ENCODE results near the gene BTBD1. TPM values are rescaled to one million over a fixed set of nuclear protein-coding genes. Genes with fewer than 3 reads are reported as not detected.

BTBD1 gene
- 150 TPM for total RNA-seq
- long read RNA-seq, transcript BTBD1-201 (8 exons, 3,297 nt): major isoform, 207 of 222 reads
- long read RNA-seq, partial matches to known transcripts: 6 of 222 reads
- long read RNA-seq, other reads (novel, unspliced or antisense): 9 of 222 reads

- intact Hi-C loops (cut with DNase I): loop anchor here (2.0 to 5.0 kb wide), 3 partner anchors 40 to 140 kb away; partner anchors contain the start of genes C15orf40, HDGFL3 and TM6SF1
- ATAC-seq (peak; percentile 99), DNase-seq (ENCODE audit: missing footprints) (peak; percentile 97)
Observed at GRCh38 chr15:83066734-83067637, at the start of gene BTBD1. Gene BTBD1, minus strand, starts transcription at chr15:83067252. Its CDS starts 101 bp downstream, at chr15:83067151.

GRCh38 chr15:83115831-83116565 is 48.9 kb upstream of the BTBD1 start:
- no peak for DNase-seq (ENCODE audit: missing footprints)
- no peak for ATAC-seq
- intact Hi-C loops (cut with DNase I): no loop called here

GRCh38 chr15:83115410-83115809 is 48.4 kb upstream of the BTBD1 start:
- DNase-seq (ENCODE audit: missing footprints) (no peak), ATAC-seq (no peak)
- intact Hi-C loops (cut with DNase I): no loop called here

- ATAC-seq (no peak), DNase-seq (ENCODE audit: missing footprints) (no peak)
- intact Hi-C loops (cut with DNase I): no loop called here
Observed at GRCh38 chr15:83114856-83115255, 47.8 kb upstream of the BTBD1 start.

GRCh38 chr15:83113881-83114674 is 47.0 kb upstream of the BTBD1 start:
- intact Hi-C loops (cut with DNase I): no loop called here

GRCh38 chr15:83112956-83113299 is 45.9 kb upstream of the BTBD1 start:
- ATAC-seq (no peak), DNase-seq (ENCODE audit: missing footprints) (no peak)
- intact Hi-C loops (cut with DNase I): no loop called here

More at GRCh38 chr15:83113881-83114674, 47.0 kb upstream of the BTBD1 start:
- DNase-seq (ENCODE audit: missing footprints): no peak
- ATAC-seq: no peak

GRCh38 chr15:83112233-83112955 is 45.3 kb upstream of the BTBD1 start:
- DNase-seq (ENCODE audit: missing footprints) (no peak), ATAC-seq (no peak)
- intact Hi-C loops (cut with DNase I): no loop called here

- intact Hi-C loops (cut with DNase I): no loop called here
- no peak for ATAC-seq
- DNase-seq (ENCODE audit: missing footprints): no peak
Observed at GRCh38 chr15:83111149-83111548, 44.1 kb upstream of the BTBD1 start.

GRCh38 chr15:83110381-83110780 is 43.3 kb upstream of the BTBD1 start:
- ATAC-seq (no peak), DNase-seq (ENCODE audit: missing footprints) (no peak)
- intact Hi-C loops (cut with DNase I): no loop called here

GRCh38 chr15:83109532-83109931 is 42.5 kb upstream of the BTBD1 start:
- DNase-seq (ENCODE audit: missing footprints): no peak
- no peak for ATAC-seq
- intact Hi-C loops (cut with DNase I): loop anchor here (5.0 kb wide), 2 partner anchors 42 to 97 kb away; partner anchors contain the start of genes BTBD1 and C15orf40

- intact Hi-C loops (cut with DNase I): loop anchor here (5.0 kb wide), 2 partner anchors 41 to 96 kb away; partner anchors contain the start of genes BTBD1 and C15orf40
- DNase-seq (ENCODE audit: missing footprints): peak; percentile 86
- peak; percentile 85 for ATAC-seq
Observed at GRCh38 chr15:83108266-83109219, 41.5 kb upstream of the BTBD1 start.

- intact Hi-C loops (cut with DNase I): loop anchor here (5.0 kb wide), 2 partner anchors 41 to 96 kb away; partner anchors contain the start of genes BTBD1 and C15orf40
- ATAC-seq: no peak
- DNase-seq (ENCODE audit: missing footprints): no peak
Observed at GRCh38 chr15:83107841-83108181, 40.8 kb upstream of the BTBD1 start.

GRCh38 chr15:83106994-83107840 is 40.2 kb upstream of the BTBD1 start, which contains the start of gene TM6SF1:
Gene TM6SF1, plus strand, starts transcription at chr15:83107645. Its CDS starts 36 bp downstream, at chr15:83107681.
- peak; percentile 23 for ATAC-seq
- intact Hi-C loops (cut with DNase I): loop anchor here (5.0 kb wide), 2 partner anchors 40 to 95 kb away; partner anchors contain the start of genes BTBD1 and C15orf40
- peak; percentile 78 for DNase-seq (ENCODE audit: missing footprints)

GRCh38 chr15:83105440-83105839 is 38.4 kb upstream of the BTBD1 start:
- DNase-seq (ENCODE audit: missing footprints) (no peak), ATAC-seq (no peak)
- intact Hi-C loops (cut with DNase I): loop anchor here (5.0 kb wide), 2 partner anchors 38 to 93 kb away; partner anchors contain the start of genes BTBD1 and C15orf40

- intact Hi-C loops (cut with DNase I): no loop called here
- no peak for ATAC-seq
- DNase-seq (ENCODE audit: missing footprints): no peak
Observed at GRCh38 chr15:83104141-83104540, 37.1 kb upstream of the BTBD1 start.

- no peak for ATAC-seq
- intact Hi-C loops (cut with DNase I): no loop called here
- DNase-seq (ENCODE audit: missing footprints): no peak
Observed at GRCh38 chr15:83102346-83102745, 35.3 kb upstream of the BTBD1 start.
